GM23338 (cell line): ENCODE results near the gene JMJD1C. TPM values are rescaled to one million over a fixed set of nuclear protein-coding genes. Genes with fewer than 3 reads are reported as not detected.

ENCODE experiments used
- ATAC-seq: fragments of 200-7000 bp; cut with Tn5 transposase; 3 replicates; pipeline ENCODE4 v1.9.1; 2020
- DNase-seq: peaks from one replicate; pipeline ENCODE4 v3.0.0-alpha.2; 2015; ENCODE audit warnings: low spot score
- H2AFZ ChIP-seq: fragments of 200-600 bp; sonication (generic); 2 replicates; pipeline ENCODE4 v1.8.0; 2016; ENCODE audit warnings: antibody characterized with exemption, mild to moderate bottlenecking, moderate library complexity
- H3F3A ChIP-seq: fragments of 200-600 bp; sonication (generic); replicated peaks from 2 replicates; pipeline ENCODE4 v1.8.0; 2017; ENCODE audit warnings: antibody characterized with exemption, mixed run types, low read depth
- H3K27ac ChIP-seq: fragments of 200-600 bp; sonication (generic); 2 replicates; pipeline ENCODE4 v1.6.1; 2016; ENCODE audit warnings: low read depth
- H3K27me3 ChIP-seq: fragments of 200-600 bp; sonication (generic); 2 replicates; pipeline ENCODE4 v1.8.0; 2016; ENCODE audit warnings: mild to moderate bottlenecking, mixed run types, moderate library complexity; ENCODE audit not compliant: insufficient read depth
- H3K36me3 ChIP-seq: fragments of 200-600 bp; sonication (generic); 2 replicates; pipeline ENCODE4 v1.8.0; 2016; ENCODE audit warnings: mild to moderate bottlenecking; ENCODE audit not compliant: insufficient read depth
- H3K4me1 ChIP-seq: fragments of 200-600 bp; sonication (generic); 2 replicates; pipeline ENCODE4 v1.8.0; 2016; ENCODE audit warnings: mild to moderate bottlenecking, moderate library complexity; ENCODE audit not compliant: insufficient read depth
- H3K4me2 ChIP-seq: fragments of 200-600 bp; sonication (generic); 2 replicates; pipeline ENCODE4 v1.7.1; 2017; ENCODE audit warnings: mixed run types
- H3K4me3 ChIP-seq: fragments of 200-600 bp; sonication (generic); 2 replicates; pipeline ENCODE4 v1.6.1; 2016; ENCODE audit warnings: mixed run types
- H3K79me2 ChIP-seq: fragments of 200-600 bp; sonication (generic); replicated peaks from 2 replicates; pipeline ENCODE4 v1.8.0; 2017; ENCODE audit warnings: mild to moderate bottlenecking; ENCODE audit not compliant: insufficient read depth
- H3K9me2 ChIP-seq: fragments of 200-600 bp; sonication (generic); 2 replicates; pipeline ENCODE4 v1.8.0; 2017; ENCODE audit not compliant: insufficient read depth
- H4K20me1 ChIP-seq: fragments of 200-600 bp; sonication (generic); replicated peaks from 2 replicates; pipeline ENCODE4 v1.8.0; 2017; ENCODE audit warnings: mild to moderate bottlenecking; ENCODE audit not compliant: insufficient read depth
- H3K27ac Mint-ChIP-seq: 2 replicates; pipeline ENCODE4 v1.8.0; 2020; ENCODE audit warnings: inconsistent platforms, mild to moderate bottlenecking, moderate library complexity, mixed read lengths
- H3K27me3 Mint-ChIP-seq: 3 replicates; pipeline ENCODE4 v1.8.0; 2022; ENCODE audit warnings: low read depth, mild to moderate bottlenecking, moderate library complexity, mixed read lengths, inconsistent platforms; ENCODE audit not compliant: insufficient read depth, poor library complexity
- H3K36me3 Mint-ChIP-seq: 3 replicates; pipeline ENCODE4 v1.8.0; 2021; ENCODE audit warnings: low read depth, mild to moderate bottlenecking, inconsistent platforms, moderate library complexity, mixed read lengths
- H3K4me1 Mint-ChIP-seq: 3 replicates; pipeline ENCODE4 v1.8.0; 2020; ENCODE audit warnings: mild to moderate bottlenecking, inconsistent platforms, mixed read lengths
- H3K4me3 Mint-ChIP-seq: 3 replicates; pipeline ENCODE4 v1.8.0; 2021; ENCODE audit warnings: moderate library complexity, mild to moderate bottlenecking, inconsistent platforms, mixed read lengths
- H3K9me3 Mint-ChIP-seq: 3 replicates; pipeline ENCODE4 v1.8.0; 2020; ENCODE audit warnings: moderate library complexity, mild to moderate bottlenecking, inconsistent platforms, mixed read lengths
- CREB1 ChIP-seq: fragments of 250-450 bp; sonication (Bioruptor Pico); IDR thresholded peaks from 2 replicates; pipeline ENCODE4 v1.5.0; 2020; ENCODE audit warnings: low read depth, mild to moderate bottlenecking, moderate library complexity
- EZH2 ChIP-seq: fragments of 200-600 bp; sonication (generic); IDR thresholded peaks from one replicate; pipeline ENCODE4 v1.8.0; 2017; ENCODE audit warnings: antibody characterized with exemption, mild to moderate bottlenecking, low read depth; ENCODE audit not compliant: unreplicated experiment
- EZH2phosphoT487 ChIP-seq: fragments of 200-600 bp; sonication (generic); IDR thresholded peaks from one replicate; pipeline ENCODE4 v1.8.1; 2018; ENCODE audit warnings: antibody characterized with exemption; ENCODE audit not compliant: unreplicated experiment
- JUNB ChIP-seq: IDR thresholded peaks from one replicate; pipeline ENCODE4 v1.6.1; 2016; ENCODE audit warnings: antibody characterized with exemption; ENCODE audit not compliant: unreplicated experiment
- NANOG ChIP-seq: IDR thresholded peaks from 2 replicates; pipeline ENCODE4 v1.6.1; 2016; ENCODE audit warnings: antibody characterized with exemption, borderline replicate concordance
- POLR2AphosphoS5 ChIP-seq: IDR thresholded peaks from 2 replicates; pipeline ENCODE4 v1.6.1; 2016; ENCODE audit warnings: antibody characterized with exemption, low read depth
- STAT1 ChIP-seq: IDR thresholded peaks from one replicate; pipeline ENCODE4 v1.6.1; 2016; ENCODE audit warnings: antibody characterized with exemption; ENCODE audit not compliant: unreplicated experiment
- ZNF331 ChIP-seq: fragments of 250-450 bp; sonication (Bioruptor Pico); IDR thresholded peaks from 2 replicates; pipeline ENCODE4 v1.5.0; 2020; ENCODE audit warnings: low read depth, mild to moderate bottlenecking, moderate library complexity
- ZNF462 ChIP-seq: fragments of 250-450 bp; sonication (Bioruptor Pico); IDR thresholded peaks from 2 replicates; pipeline ENCODE4 v1.5.0; 2020; ENCODE audit warnings: mild to moderate bottlenecking, moderate library complexity
- polyA plus RNA-seq: library from polyadenylated mRNA; unstranded; fragments of >200 nt; fragmentation: Nextera tagmentation; extraction: Ambion mirVana; gene quantifications from 2 replicates; pipeline ENCODE4 v1.2.1, GENCODE V29; 2016
- total RNA-seq: library from RNA; depleted of rRNA; stranded (reverse); fragments of >200 nt; shearing (Covaris generic); gene quantifications from 2 replicates; pipeline ENCODE4 v1.2.3, GENCODE V29; 2014
- TF ChIP-seq, protein P1 (sequence below), 2 experiments: fragments of 200-600 bp in 1 of 2; sonication (generic) in 1 of 2; conservative IDR thresholded peaks; 2 replicates each; pipeline versions ENCODE4 v1.5.1 to v1.6.1; 2016 to 2017; ENCODE audit warnings: antibody characterized with exemption in 2 of 2, low read depth in 2 of 2, mild to moderate bottlenecking in 2 of 2, moderate library complexity in 1 of 2
- TF ChIP-seq, protein P2 (sequence below): IDR thresholded peaks from 2 replicates; pipeline ENCODE4 v1.6.1; 2016; ENCODE audit warnings: antibody characterized with exemption

The JMJD1C gene
- total and polyA plus RNA-seq, 2 experiments from 2014 or later: 333 to 435 TPM

DNA sequence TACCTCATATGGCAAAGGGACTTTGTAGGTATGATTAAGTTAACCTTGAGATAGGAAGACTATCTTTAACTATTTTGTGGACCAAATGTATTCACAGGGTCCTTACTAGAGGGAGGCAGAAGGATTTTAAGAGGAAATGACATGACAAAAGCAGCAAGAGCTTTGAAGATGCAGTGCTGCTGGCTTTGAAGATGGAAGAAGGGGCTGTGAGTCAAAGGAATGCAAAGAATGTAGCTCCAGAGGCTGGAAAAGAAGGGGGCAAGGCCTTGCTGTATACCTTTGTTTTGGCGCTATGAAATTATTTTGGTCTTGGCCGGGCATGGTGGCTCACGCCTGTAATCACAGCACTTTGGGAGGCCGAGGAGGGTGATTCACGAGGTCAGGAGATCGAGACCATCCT lies 335.9 kb downstream of the JMJD1C start:
- Histone ChIP-seq H3K36me3 (no peaks in the 10 kb centered on the region), H3K4me2 (no peak overlapping the region), H2AFZ (no peak overlapping the region), H3K27me3 (no peaks in the 10 kb centered on the region), H3K4me3 (no peak overlapping the region), H3K27ac (no peak overlapping the region), H3F3A (no peaks in the 10 kb centered on the region), H3K9me2 (peaks cover 18% of the 10 kb centered on the region), H4K20me1 (no peaks in the 10 kb centered on the region), H3K4me1 (peaks cover 11% of the 10 kb centered on the region), H3K79me2 (peaks cover 13% of the 10 kb centered on the region)
- Mint-ChIP-seq H3K36me3 (peaks cover 21% of the 10 kb centered on the region), H3K4me3 (no peak overlapping the region), H3K9me3 (peaks cover 23% of the 10 kb centered on the region), H3K4me1 (peaks cover 12% of the 10 kb centered on the region), H3K27me3 (peaks cover 4% of the 10 kb centered on the region), H3K27ac (no peak overlapping the region)
- TF ChIP-seq, protein P1, sequence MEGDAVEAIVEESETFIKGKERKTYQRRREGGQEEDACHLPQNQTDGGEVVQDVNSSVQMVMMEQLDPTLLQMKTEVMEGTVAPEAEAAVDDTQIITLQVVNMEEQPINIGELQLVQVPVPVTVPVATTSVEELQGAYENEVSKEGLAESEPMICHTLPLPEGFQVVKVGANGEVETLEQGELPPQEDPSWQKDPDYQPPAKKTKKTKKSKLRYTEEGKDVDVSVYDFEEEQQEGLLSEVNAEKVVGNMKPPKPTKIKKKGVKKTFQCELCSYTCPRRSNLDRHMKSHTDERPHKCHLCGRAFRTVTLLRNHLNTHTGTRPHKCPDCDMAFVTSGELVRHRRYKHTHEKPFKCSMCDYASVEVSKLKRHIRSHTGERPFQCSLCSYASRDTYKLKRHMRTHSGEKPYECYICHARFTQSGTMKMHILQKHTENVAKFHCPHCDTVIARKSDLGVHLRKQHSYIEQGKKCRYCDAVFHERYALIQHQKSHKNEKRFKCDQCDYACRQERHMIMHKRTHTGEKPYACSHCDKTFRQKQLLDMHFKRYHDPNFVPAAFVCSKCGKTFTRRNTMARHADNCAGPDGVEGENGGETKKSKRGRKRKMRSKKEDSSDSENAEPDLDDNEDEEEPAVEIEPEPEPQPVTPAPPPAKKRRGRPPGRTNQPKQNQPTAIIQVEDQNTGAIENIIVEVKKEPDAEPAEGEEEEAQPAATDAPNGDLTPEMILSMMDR (conservative IDR thresholded peaks at IDR 0.05; ENCODE audit: low read depth in 2 of 2): no peak
- ATAC-seq (peak; percentile 6; the same call in 1 of the 3 replicates), DNase-seq (peak; percentile 81)

GRCh38 chr10:63128443-63128842 lies 337.3 kb downstream of the JMJD1C start:
- DNase-seq (no peak), ATAC-seq (no peak)
- peaks cover 4% of the 10 kb centered on the region for H3K27me3 Mint-ChIP-seq
- Histone ChIP-seq H3K4me2 (no peak overlapping the region), H3K4me3 (no peak overlapping the region), H3K27me3 (no peaks in the 10 kb centered on the region), H3K9me2 (peaks cover 18% of the 10 kb centered on the region), H2AFZ (peak overlapping the region; percentile 74; the same call in 1 of the 2 replicates), H3K4me1 (no peaks in the 10 kb centered on the region), H3K79me2 (no peaks in the 10 kb centered on the region), H4K20me1 (no peaks in the 10 kb centered on the region), H3K36me3 (no peaks in the 10 kb centered on the region), H3K27ac (no peak overlapping the region), H3F3A (no peaks in the 10 kb centered on the region)
- H3K27ac Mint-ChIP-seq: no peak overlapping the region
- H3K9me3 Mint-ChIP-seq: peaks cover 23% of the 10 kb centered on the region
- peaks cover 21% of the 10 kb centered on the region for H3K36me3 Mint-ChIP-seq
- peaks cover 6% of the 10 kb centered on the region for H3K4me1 Mint-ChIP-seq
- H3K4me3 Mint-ChIP-seq: no peak overlapping the region
- TF ChIP-seq ZNF331 (CRISPR knock-in tag): no peak
- TF ChIP-seq ZNF462 (CRISPR knock-in tag): no peak
- no peak for TF ChIP-seq CREB1 (CRISPR knock-in tag)
- no peak for TF ChIP-seq EZH2phosphoT487
- no peak for TF ChIP-seq EZH2
- no peak for TF ChIP-seq POLR2AphosphoS5
- TF ChIP-seq STAT1: no peak
- no peak for TF ChIP-seq NANOG
- TF ChIP-seq JUNB: no peak
- TF ChIP-seq, protein P2, sequence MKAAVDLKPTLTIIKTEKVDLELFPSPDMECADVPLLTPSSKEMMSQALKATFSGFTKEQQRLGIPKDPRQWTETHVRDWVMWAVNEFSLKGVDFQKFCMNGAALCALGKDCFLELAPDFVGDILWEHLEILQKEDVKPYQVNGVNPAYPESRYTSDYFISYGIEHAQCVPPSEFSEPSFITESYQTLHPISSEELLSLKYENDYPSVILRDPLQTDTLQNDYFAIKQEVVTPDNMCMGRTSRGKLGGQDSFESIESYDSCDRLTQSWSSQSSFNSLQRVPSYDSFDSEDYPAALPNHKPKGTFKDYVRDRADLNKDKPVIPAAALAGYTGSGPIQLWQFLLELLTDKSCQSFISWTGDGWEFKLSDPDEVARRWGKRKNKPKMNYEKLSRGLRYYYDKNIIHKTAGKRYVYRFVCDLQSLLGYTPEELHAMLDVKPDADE: no peak
- TF ChIP-seq, protein P1 (conservative IDR thresholded peaks at IDR 0.05; ENCODE audit: low read depth in 2 of 2): no peak
